Measurements from ENCODE around the gene CAMK2D.

DNA sequence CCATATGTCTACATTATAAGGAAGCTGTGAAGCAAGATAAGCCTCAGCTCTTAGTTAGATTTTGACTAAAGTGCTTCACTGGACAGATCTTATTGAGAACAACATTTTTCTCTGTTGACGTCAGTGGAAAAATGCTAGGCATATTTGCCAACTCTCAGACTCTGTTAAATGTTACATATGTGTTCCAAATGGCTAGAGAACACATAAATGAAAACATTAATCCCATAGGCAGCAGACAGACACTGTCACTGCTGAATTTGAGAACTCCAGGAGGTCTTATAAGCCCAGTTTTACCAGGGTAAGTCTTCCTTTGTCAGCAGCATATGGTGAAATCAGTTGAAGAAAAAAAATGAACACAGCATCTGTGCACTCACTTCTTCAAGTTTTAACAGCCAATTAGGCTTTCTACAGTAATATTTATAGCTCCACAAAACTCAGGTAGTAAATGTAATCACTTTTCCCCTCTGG lies 186.9 kb downstream of the CAMK2D start:
- TF ChIP-seq CTCF (IDR thresholded peaks at IDR 0.05; ENCODE audit: borderline replicate concordance, extremely low read depth, low read length, poor library complexity, severe bottlenecking), result no peak
- no peak for TF ChIP-seq EZH2 (IDR thresholded peaks at IDR 0.05; ENCODE audit: borderline replicate concordance, low read depth, low read length, severe bottlenecking)

Data from DND-41 (cell line).